ENCODE data around the gene ITLN1.
"Not testable (repeated sequence)": the region's sequence is repeated elsewhere in the genome, so short reads cannot be mapped to it uniquely, and the experiment has no call there.

The ITLN1 gene

DNA sequence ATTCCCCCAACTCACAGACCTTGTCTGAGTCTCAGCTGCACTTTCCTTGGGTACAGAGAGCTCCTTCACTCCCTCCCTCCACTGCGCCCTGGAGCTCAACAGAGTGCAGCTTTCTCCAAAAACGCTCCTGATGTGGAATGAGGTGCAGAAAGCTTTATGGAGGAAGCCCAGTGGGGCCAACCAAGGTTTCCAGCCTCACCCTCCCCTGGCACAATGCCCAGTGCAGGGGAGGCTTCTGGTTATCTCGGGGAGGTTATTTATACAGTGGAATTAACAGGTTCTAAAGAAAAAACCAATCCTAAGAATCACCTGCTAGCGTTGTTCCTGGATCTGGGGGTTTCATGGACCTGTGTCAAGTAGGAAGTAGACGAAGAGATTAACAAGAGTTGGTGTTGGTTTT is at the start of gene ITLN1:
ITLN1 (minus strand) TSS at position 139 of the 400 bp plus-strand sequence. CDS start 303 bp downstream, outside the sequence.
- no peak for DNase-seq

DNA sequence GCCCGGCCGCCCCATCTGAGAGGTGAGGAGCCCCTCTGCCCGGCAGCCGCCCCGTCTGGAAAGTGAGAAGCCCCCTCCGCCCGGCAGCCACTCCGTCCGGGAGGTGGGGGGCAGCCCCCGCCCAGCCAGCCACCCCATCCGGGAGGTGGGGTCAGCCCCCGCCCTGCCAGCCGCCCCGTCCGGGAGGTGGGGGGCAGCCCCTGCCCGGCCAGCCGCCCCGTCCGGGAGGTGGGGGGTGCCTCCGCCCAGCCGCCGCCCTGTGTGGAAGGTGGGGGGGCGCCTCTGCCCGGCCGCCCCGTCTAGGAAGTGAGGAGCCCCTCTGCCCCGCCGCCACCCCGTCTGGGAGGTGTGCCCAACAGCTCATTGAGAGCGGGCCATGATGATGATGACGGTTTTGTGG is 48.3 kb upstream of the ITLN1 start:
- DNase-seq: not testable (repeated sequence)

DNA sequence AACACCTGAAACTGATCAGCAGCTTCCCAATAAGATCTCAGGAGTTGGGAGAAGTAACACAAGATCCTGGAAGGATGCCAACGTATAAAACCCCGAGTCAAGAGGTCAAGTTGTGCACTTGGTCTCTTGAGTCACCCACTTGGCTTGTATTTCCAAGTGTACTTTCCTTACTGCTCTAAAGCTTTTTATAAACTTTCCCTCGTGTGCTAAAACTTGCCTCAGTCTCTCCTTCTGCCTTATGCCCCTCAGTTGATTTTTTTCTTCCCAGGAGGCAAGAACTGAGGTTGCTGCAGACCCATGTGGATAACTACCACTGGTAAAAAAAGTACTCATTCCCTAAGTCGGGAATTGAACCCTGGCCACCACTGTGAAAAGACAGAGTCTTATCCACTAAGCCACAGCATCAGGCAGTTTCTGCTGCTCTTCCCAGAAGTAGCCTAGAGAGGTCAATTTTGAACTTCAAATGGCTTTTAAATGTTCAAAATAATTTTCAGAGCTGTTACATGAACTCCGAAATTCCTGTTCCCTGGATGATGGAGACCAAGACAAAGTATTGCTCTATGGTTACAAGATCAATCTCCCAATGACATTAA is 40.8 kb upstream of the ITLN1 start:
- DNase-seq: no peak

DNA sequence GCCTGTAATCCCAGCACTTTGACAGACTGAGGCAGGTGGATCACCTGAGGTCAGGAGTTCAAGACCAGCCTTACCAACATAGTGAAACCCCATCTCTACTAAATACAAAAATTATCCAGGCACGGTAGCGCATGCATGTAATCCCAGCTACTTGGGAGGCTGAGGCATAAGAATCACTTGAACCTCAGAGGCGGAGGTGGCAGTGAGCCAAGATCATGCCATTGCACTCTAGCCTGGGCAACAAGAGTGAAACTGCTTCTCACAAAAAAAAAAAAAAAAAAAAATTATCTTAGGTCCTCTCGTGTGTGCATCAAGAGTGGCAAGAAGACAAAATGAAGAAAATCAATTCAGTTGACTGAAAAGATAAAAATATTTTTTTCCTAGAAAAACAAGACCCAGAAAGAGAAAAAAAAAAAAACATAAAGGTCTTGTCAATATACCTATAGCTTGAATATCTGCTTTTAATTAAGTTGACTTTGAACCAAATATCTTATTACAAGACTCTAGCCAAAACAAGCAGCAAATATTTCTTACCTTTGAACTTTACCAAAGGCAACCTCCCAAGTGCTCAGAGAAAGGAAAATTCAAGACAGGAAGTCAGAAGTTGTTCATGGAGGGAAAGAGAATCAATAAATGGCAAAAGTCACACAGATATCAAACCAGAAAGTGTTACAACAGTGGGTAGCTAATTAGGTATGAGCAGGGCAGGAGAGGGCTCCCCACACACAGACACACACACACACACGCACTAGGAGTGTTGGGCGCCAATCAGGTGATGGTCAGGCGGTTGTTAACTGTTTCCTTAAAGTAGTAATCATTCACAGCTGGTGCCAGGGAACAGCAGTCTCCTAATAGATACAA is 40.0 kb upstream of the ITLN1 start:
- DNase-seq: no peak

DNA sequence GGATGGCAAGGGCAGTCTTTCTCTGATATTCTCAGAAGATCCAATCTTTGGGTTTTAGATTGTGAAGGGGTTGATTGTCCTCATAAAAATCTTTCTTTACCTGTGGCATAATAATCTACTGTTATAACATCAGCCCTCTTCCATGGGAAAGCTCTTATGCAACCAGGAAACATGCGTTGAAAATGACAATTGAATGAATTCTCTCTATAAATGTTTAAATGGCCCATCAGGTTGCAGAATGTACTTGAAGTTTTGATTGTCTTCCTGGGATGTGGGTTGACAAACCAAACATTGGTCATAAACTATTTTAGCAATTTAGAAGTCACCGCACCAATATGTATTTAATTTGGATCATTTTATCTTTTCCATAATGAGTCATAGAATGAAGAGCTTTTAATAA is 31.7 kb upstream of the ITLN1 start:
- DNase-seq: no peak

DNA sequence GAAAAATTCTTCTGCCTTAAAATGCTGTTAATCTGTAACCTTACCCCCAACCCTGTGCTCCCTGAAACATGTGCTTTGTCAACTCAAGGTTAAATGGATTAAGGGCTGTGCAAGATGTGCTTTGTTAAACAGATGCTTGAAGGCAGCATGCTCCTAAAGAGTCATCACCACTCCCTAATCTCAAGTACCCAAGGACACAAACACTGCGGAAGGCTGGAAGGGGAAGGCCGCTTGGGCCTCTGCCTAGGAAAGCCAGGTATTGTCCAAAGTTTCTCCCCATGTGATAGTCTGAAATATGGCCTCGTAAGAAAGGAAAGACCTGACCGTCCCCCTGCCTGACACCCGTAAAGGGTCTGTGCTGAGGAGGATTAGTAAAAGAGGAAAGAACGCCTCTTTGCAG is 28.2 kb upstream of the ITLN1 start:
- not testable (repeated sequence) for DNase-seq

DNA sequence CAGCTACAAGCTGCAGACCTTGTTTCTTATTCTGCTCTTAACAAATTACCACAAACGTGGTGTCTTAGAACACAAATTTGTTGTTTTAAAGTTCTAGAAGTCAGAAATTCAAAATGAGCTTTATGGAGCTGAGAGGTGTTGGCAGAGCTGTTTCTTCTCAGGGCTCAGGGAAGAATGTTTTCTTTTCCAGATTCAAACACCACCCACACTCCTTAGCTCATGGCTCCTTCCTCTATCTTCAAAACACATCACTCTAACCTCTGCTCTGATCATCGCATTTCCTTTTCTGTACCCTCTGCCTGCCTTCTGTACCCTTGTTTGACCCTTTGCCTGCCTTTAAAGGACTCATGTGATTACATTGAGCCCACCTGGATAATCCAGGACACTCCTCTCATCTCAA is 26.9 kb upstream of the ITLN1 start:
- DNase-seq: no peak

DNA sequence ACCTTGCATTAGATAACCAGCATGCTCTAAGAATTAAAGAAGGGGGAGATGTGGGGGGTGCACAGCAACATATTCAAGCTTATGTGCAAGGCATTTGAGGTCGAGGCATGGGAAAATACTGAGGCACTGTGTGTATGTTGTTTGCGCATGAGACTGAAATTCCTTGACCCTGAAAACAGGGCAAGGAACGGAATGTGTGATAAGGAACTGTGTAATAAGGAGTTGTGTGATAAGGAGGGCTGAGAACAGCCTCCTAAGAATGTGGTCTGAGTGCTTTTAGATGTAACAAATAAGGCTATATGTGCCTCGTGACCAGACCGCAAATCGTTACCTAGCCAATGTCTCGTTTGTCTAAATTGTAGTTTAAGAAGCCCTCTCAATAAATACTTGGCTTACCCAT is 26.5 kb upstream of the ITLN1 start:
- no peak for DNase-seq

DNA sequence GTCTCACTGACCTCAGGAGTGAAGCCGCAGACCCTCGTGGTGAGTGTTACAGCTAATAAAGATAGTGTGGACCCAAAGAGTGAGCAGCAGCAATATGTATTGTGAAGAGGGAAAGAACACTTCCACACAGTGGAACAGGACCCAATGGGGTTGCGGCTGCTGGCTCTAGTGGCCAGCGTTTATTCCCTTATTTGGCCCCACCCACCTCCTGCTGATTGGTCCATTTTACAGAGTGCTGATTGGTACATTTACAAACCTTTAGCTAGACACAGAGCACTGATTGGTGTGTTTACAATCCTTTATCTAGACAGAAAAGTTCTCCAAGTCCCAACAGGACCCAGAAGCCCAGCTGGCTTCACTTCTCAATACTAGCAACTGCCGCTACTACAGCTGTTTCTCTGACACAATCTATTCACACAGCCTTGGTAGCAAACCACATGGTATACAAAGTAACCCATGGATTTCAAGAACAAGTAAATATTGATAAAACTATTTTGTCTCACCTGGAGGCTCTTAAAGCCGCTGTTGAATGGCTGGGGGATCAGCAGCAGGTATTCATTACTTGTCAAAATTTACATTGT is 25.3 kb upstream of the ITLN1 start:
- no peak for DNase-seq

DNA sequence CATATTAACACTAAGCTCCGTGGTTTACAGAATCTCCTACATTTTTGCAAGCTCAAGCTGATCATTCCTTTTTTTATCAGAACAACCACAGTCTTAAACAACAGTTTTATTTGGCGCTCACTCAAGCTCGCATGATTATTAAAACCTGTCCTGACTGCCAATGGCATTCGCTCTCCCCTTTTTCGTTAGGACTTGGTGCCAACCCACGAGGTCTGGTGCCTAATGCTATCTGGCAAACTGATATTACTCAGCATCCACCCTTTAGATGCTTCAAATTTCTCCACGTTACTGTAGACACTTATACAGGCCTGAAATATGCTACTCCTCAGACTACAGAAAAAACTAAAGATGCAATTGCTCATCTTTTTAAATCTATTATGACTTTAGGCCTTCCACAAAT is 23.0 kb upstream of the ITLN1 start:
- no peak for DNase-seq

DNA sequence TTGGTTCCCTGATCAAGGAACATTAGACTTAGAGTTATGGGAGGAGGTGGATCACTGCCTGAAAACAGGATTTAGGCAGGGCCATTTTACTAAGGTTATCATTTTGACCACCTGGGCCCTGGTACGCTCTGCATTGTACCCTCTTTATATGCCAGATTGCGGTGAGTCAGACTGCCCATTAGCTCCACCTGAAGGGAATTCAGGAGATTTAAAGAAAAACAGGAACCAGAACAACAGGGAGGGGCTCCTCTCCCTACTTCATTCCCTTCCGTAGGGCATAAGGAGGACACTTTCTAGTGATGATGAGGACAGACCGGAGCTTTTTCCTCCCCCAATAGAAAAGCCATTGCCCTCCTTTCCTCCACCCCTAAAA is 20.6 kb upstream of the ITLN1 start:
- no peak for DNase-seq

DNA sequence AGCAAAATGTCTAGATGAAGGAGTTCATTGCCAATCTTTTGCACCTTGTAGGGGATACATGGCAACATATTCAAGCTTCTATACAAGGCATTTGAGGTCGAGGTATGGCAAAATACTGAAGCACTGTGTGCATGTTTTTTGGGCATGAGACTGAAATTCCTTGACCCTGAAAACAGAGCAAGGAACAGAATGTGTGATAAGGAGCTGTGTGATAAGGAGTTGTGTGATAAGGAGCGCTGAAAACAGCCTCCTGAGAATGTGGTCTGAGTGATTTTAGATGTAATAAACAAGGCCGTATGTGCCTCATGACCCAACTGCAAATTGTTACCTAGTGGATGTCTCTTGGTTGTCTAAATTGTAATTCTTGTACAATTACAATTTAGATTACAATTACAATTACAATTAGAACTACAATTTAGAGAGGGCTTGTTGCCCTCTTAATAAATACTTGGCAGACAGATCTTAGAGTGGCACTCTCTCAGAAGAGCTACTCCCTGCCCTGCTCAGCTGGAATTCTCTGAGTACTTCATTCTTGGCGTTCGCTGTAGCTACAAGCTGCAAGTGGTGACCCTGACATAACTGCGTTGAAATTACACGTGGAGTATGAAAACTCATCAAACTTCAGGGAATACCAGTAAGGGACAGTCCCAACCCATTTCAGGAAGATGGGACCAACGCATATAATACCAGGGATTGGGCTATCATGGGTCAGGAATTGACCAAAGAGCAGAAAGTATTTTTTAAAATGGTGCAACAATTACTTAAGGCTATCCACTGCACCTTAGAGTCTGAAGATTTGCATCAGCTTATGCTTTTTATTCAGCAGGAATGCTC is 20.0 kb upstream of the ITLN1 start:
- DNase-seq: no peak

DNA sequence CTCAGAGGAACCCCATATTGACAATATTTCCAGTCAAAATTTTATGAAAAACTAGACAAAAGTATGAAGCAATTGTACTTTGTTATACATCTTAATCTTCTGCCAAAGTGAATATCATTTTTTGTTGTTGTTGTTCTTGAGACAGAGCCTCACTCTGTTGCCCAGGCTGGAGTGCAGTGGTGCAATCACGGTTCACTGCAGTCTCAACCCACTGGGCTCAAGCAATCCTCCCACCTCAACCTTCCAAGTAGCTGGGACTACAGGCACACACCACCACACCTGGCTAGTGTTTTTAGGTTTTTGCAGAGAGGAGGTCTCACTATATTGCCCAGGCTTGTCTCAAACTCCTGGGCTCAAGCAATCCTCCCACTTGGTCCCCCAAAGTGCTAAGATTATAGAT is 17.3 kb upstream of the ITLN1 start:
- not testable (repeated sequence) for DNase-seq

DNA sequence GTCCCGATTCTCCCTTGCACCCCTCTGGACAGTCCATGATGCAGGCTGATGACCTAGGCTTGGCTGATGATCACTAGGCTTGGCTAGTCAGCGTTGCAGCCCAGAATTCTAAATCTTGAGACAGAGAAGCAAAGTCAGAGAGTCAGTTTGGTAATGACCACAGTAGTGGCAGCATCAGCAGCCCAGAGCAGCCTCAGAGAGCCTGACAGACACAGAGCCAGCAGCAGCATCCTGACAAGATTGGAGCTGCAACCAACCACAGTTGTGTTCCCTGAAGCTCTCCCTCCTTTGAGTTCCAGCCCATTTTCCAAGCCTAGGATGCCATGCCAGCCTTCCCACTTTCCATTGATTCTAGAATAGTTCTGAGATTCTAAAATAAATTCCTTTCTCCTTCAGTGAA is 16.8 kb upstream of the ITLN1 start:
- no peak for DNase-seq

DNA sequence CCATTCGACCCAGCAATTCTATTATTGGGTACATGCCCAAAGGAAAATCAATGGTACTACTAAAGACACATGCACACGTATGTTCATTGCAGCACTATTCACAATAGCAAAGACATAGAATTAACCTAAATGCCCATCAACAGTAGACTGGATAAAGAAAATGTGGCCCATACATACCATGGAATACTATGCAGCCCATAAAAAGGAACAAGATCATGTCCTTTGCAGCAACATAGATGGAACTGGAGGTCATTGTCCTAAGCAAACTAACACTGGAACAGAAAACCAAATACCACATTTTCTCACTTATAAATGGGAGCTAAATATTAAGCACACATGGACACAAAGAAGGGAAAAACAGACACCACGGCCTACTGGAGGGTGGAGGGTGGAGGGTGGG is 15.7 kb upstream of the ITLN1 start:
- DNase-seq: not testable (repeated sequence)

DNA sequence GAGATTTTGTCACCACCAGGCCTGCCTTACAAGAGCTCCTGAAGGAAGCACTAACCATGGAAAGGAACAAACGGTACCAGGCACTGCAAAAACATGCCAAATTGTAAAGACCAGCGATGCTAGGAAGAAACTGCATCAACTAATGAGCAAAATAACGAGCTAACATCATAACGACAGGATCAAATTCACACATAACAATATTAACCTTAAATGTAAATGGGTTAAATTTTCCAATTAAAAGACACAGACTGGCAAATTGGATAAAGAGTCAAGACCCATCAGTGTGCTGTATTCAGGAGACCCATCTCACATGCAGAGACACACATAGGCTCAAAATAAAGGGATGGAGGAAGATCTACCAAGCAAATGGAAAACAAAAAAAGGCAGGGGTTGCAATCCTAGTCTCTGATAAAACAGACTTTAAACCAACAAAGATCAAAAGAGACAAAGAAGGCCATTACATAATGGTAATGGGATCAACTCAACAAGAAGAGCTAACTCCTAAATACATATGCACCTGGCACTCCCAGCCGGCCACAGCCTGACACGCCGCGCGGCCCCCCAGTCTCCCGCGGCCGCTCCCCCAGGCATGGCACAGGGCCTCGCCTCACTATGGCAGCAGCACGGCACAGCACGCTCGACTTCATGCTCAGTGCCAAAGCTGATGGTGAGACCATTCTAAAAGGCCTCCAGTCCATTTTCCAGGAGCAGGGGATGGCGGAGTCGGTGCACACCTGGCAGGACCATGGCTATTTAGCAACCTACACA is 9.6 kb upstream of the ITLN1 start:
- not testable (repeated sequence) for DNase-seq

DNA sequence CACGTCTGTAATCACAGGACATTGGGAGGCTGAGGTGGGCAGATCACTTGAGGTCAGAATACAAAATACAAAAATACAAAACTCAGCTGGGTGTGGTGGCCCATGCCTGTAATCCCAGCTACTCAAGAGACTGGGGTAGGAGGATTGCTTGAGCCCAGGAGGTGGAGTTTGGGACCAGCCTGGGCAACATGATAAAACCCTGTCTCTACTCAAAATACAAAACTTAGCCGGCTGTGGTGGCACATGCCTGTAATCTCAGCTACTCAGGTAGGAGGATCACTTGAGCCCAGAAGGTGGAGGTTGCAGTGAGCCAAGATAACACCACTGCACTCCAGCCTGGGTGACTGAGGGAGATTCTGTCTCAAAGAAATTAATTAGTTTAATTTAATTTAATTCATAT is 6.5 kb upstream of the ITLN1 start:
- no peak for DNase-seq

DNA sequence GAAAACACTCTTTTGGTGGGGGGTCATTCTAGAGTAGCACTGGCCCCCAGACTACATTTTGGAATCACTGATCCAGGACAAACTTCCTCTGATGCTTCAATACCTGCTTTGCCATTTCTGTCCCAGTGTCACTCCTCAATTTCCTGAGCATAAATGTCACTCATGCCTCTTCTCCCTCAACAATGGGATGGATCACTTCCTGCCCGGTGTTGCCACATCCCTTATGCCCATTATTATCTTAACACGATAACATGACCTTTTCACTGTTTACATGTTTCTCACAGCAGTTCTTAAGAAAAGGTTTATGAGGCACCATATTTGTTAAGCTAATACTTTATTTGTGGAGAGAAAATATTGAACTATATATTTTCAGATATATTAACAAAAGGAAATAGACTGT is 3.9 kb upstream of the ITLN1 start:
- DNase-seq: no peak

DNA sequence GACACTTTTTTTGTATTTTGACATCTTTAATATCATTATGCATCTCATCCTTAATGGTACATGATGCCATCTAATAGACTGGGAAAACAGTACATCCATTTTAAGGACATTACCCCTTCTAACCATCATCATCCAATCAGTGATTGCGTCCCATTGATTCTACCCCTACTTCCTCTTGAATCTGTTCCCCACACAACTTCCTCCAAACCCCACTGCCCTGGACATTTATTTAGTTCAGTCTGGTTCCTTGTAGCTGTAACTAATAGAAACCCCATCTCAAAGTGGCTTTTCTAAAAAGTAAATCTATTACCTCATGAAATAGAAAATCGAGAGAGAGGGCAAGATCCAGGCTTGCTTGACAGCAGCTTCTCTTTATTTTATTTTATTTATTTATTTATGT is 2.1 kb upstream of the ITLN1 start:
- DNase-seq: no peak

DNA sequence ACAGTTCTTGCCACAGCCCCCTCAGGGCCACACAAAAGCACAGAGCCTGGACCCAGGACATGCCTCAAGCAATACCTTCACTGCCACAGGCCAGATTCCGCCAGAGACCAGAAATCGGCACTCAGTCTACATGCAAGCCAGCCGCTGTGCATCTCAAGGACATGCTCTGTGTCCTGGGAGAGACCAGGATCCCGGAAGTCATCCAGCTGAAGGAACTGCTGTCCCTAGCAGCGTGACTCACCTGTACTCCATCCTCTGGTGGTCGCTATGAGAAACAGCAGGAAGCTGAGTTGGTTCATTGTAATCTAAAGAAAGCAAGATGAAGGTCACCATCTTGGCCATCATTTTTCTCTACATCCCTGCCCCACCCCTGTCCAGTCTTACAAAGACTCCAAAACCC is 401 bp downstream of the ITLN1 start:
- no peak for DNase-seq

DNA sequence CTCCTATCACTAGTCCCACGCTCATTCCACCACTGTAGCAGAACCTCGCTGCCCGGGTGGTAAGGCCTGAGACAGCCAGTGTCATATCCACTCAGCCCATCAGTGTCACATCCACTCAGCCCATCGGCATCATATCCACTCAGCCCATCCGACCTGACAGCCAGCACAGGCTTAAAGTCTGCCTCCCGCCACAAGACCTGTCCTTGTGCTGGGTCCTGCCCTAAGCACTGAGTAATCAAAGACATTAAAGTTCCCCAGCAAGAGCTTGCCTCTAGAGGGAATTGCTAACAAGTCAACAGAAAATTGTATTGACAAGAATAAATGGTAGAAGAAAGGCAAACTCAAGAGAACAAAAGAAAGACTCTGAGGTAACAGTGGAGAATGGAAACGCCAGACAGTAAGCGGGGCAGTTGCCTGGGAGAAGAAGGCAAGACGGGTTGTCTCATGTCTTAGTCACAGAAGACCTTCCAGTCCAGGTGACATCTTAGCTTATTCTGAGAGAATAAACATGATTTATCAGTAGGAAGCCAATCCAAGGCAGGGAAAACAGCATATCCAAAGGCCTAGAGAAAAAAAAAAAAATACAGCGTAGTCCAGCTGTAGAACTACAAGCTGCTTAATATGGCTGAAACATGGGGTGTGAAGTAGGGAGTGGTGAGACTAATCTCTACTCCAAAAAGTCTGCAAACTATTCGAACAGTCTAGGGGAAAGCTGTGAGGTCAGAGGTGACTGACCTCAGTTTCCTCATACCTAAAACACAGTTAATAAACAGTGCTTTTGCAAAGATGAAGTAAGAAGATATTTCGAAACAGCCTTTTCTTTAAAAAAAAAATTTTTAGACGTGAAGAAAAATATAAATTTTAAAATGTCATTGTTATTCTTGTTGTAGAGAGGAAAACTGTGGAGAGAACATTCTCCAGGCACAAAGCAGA is 1.1 kb downstream of the ITLN1 start:
- no peak for DNase-seq

DNA sequence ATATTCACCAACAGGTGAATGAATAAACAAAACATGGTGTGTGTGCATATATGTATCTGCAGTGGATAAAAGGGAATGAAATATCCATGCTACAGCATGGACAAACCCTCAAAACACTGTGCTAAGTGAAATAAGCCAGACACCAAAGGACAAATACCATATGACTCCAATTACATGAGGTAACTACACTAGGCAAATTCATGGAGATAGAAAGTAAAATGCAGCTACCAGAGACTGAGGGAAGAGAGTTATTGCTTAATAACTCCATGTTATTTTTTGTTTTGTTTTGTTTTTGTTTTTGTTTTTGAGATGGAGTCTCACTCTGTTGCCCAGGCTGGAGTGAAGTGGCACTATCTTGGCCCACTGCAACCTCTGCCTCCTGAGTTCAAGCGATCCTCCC is 2.4 kb downstream of the ITLN1 start:
- no peak for DNase-seq

Measured in activated CD8-positive, alpha-beta memory T cell treated with anti-CD3 and anti-CD28 coated beads, Interleukin-2, amount 50 U/mL, for 48 hours (primary cell).